ENCODE measurements around the gene DYSF.

- TF ChIP-seq REST (IDR thresholded peaks at IDR 0.05; ENCODE audit: insufficient read depth in 1 of 2, low read depth in 2 of 2, low read length in 2 of 2) (no peak), POLR2AphosphoS5 (IDR thresholded peaks at IDR 0.05; ENCODE audit: low read depth, low read length) (no peak), SIN3A (IDR thresholded peaks at IDR 0.05; ENCODE audit: borderline replicate concordance, insufficient read depth, low read length) (no peak), TAF1 (IDR thresholded peaks at IDR 0.05; ENCODE audit: borderline replicate concordance, insufficient read depth, low read length) (no peak), FOXP2 (optimal IDR thresholded peaks at IDR 0.05; ENCODE audit: borderline replicate concordance, extremely low read depth, extremely low read length, insufficient read depth) (no peak)
Measured at GRCh38 chr2:71637736-71638135, 184.4 kb downstream of the DYSF start.

All from PFSK-1 (cell line).